H9 (cell line): Measurements from ENCODE around the gene FARS2. TPM values are rescaled to one million over a fixed set of nuclear protein-coding genes. Genes with fewer than 3 reads are reported as not detected.

ENCODE experiments used
- DNase-seq: peaks from one replicate; pipeline ENCODE4 v3.0.0-alpha.2; 2017
- H2AFZ ChIP-seq: one replicate; pipeline ENCODE4 v1.6.1; 2013; ENCODE audit warnings: mild to moderate bottlenecking, low read length, control low read depth, moderate library complexity
- H2AK5ac ChIP-seq: 2 replicates; pipeline ENCODE4 v1.6.1; 2013; ENCODE audit warnings: low read length, control low read depth, mixed read lengths; ENCODE audit not compliant: insufficient read length
- H2BK120ac ChIP-seq: one replicate; pipeline ENCODE4 v1.6.1; 2013; ENCODE audit warnings: low read depth, mild to moderate bottlenecking, low read length, control low read depth, inconsistent platforms; ENCODE audit not compliant: poor library complexity, severe bottlenecking
- H2BK12ac ChIP-seq: 2 replicates; pipeline ENCODE4 v1.6.1; 2013; ENCODE audit warnings: low read length, control low read depth, mixed read lengths, low read depth; ENCODE audit not compliant: insufficient read length
- H2BK15ac ChIP-seq: 2 replicates; pipeline ENCODE4 v1.6.1; 2013; ENCODE audit warnings: low read depth, low read length, control low read depth
- H2BK20ac ChIP-seq: one replicate; pipeline ENCODE4 v1.6.1; 2013; ENCODE audit warnings: low read depth, mild to moderate bottlenecking, low read length, control low read depth, inconsistent platforms; ENCODE audit not compliant: poor library complexity, severe bottlenecking
- H2BK5ac ChIP-seq: 2 replicates; pipeline ENCODE4 v1.6.1; 2013; ENCODE audit warnings: low read length, control low read depth, mixed read lengths; ENCODE audit not compliant: insufficient read length
- H3K14ac ChIP-seq: 2 replicates; pipeline ENCODE4 v1.6.1; 2013; ENCODE audit warnings: low read length, control low read depth; ENCODE audit not compliant: insufficient read depth
- H3K18ac ChIP-seq: 2 replicates; pipeline ENCODE4 v1.6.1; 2013; ENCODE audit warnings: low read depth, mild to moderate bottlenecking, mixed read lengths, low read length, control low read depth; ENCODE audit not compliant: insufficient read length
- H3K23ac ChIP-seq: 2 replicates; pipeline ENCODE4 v1.6.1; 2013; ENCODE audit warnings: low read length, control low read depth, mixed read lengths, low read depth; ENCODE audit not compliant: insufficient read length
- H3K23me2 ChIP-seq: 2 replicates; pipeline ENCODE4 v1.6.1; 2013; ENCODE audit warnings: low read depth, mild to moderate bottlenecking, mixed read lengths, low read length, control low read depth; ENCODE audit not compliant: insufficient read length, poor library complexity, severe bottlenecking
- H3K27ac ChIP-seq: 2 replicates; pipeline ENCODE4 v1.5.1; 2013; ENCODE audit warnings: low read length, control low read depth, mixed read lengths, low read depth; ENCODE audit not compliant: insufficient read length
- H3K27me3 ChIP-seq: 2 replicates; pipeline ENCODE4 v1.6.1; 2013; ENCODE audit warnings: low read length, control low read depth, inconsistent platforms; ENCODE audit not compliant: insufficient read depth
- H3K4ac ChIP-seq: 2 replicates; pipeline ENCODE4 v1.6.1; 2013; ENCODE audit warnings: low read depth, mild to moderate bottlenecking, control low read depth, inconsistent platforms, low read length, moderate library complexity
- H3K4me1 ChIP-seq: 2 replicates; pipeline ENCODE4 v1.6.1; 2013; ENCODE audit warnings: low read length, control low read depth, inconsistent platforms; ENCODE audit not compliant: insufficient read depth
- H3K4me2 ChIP-seq: 2 replicates; pipeline ENCODE4 v1.6.1; 2013; ENCODE audit warnings: low read length, control low read depth, mixed read lengths; ENCODE audit not compliant: insufficient read length, insufficient read depth
- H3K56ac ChIP-seq: 2 replicates; pipeline ENCODE4 v1.6.1; 2013; ENCODE audit warnings: low read depth, mild to moderate bottlenecking, mixed read lengths, low read length, control low read depth; ENCODE audit not compliant: insufficient read length
- H3K79me1 ChIP-seq: 2 replicates; pipeline ENCODE4 v1.6.1; 2013; ENCODE audit warnings: low read depth, mild to moderate bottlenecking, moderate library complexity, low read length, control low read depth, inconsistent platforms; ENCODE audit not compliant: insufficient read depth, poor library complexity, severe bottlenecking
- H3K79me2 ChIP-seq: 2 replicates; pipeline ENCODE4 v1.6.1; 2013; ENCODE audit warnings: low read length, control low read depth, inconsistent platforms; ENCODE audit not compliant: insufficient read depth
- H3K9ac ChIP-seq: 2 replicates; pipeline ENCODE4 v1.6.1; 2013; ENCODE audit warnings: low read length, control low read depth, mixed read lengths; ENCODE audit not compliant: insufficient read length; ENCODE audit errors: extremely low read depth
- H3K9me3 ChIP-seq: one replicate; pipeline ENCODE4 v1.6.1; 2013; ENCODE audit warnings: low read depth, low read length, inconsistent platforms; ENCODE audit not compliant: control insufficient read depth
- H3T11ph ChIP-seq: one replicate; pipeline ENCODE4 v1.6.1; 2013; ENCODE audit warnings: mild to moderate bottlenecking, low read length, control low read depth, inconsistent platforms
- H4K20me1 ChIP-seq: one replicate; pipeline ENCODE4 v1.6.1; 2013; ENCODE audit not compliant: control insufficient read depth, insufficient read length, insufficient read depth
- H4K5ac ChIP-seq: 2 replicates; pipeline ENCODE4 v1.6.1; 2013; ENCODE audit warnings: low read depth, mild to moderate bottlenecking, mixed read lengths, low read length, control low read depth; ENCODE audit not compliant: insufficient read length
- H4K8ac ChIP-seq: replicated peaks from 2 replicates; pipeline ENCODE4 v1.6.1; 2013; ENCODE audit warnings: low read length, control low read depth, mixed read lengths, low read depth; ENCODE audit not compliant: insufficient read length
- H4K91ac ChIP-seq: 2 replicates; pipeline ENCODE4 v1.6.1; 2013; ENCODE audit warnings: low read depth, mild to moderate bottlenecking, moderate library complexity, mixed read lengths, low read length, control low read depth; ENCODE audit not compliant: insufficient read length
- H3K27ac Mint-ChIP-seq, 3 experiments: 2 replicates in 2 of 3; 3 replicates in 1 of 3; pipeline ENCODE4 v1.8.0; 2020 to 2021; ENCODE audit warnings: mixed read lengths in 3 of 3, mild to moderate bottlenecking in 1 of 3, moderate library complexity in 1 of 3
- H3K27me3 Mint-ChIP-seq: 2 replicates; pipeline ENCODE4 v1.8.0; 2021; ENCODE audit warnings: low read depth, mild to moderate bottlenecking, moderate library complexity, mixed read lengths
- H3K36me3 Mint-ChIP-seq, 3 experiments: 2 replicates in 2 of 3; 3 replicates in 1 of 3; pipeline ENCODE4 v1.8.0; 2020 to 2021; ENCODE audit warnings: low read depth in 3 of 3, mixed read lengths in 3 of 3; ENCODE audit not compliant: insufficient read depth in 1 of 3
- H3K4me1 Mint-ChIP-seq, 2 experiments: 2 replicates each; pipeline ENCODE4 v1.8.0; 2020; ENCODE audit warnings: mixed read lengths in 2 of 2
- H3K4me3 Mint-ChIP-seq, 2 experiments: 2 replicates in 1 of 2; 3 replicates in 1 of 2; pipeline ENCODE4 v1.8.0; 2020 to 2021; ENCODE audit warnings: mild to moderate bottlenecking in 2 of 2, mixed read lengths in 2 of 2, moderate library complexity in 1 of 2
- H3K9me3 Mint-ChIP-seq, 2 experiments: 2 replicates in 1 of 2; 3 replicates in 1 of 2; pipeline ENCODE4 v1.8.0; 2020; ENCODE audit warnings: mild to moderate bottlenecking in 2 of 2, mixed read lengths in 2 of 2, moderate library complexity in 1 of 2
- WGBS: extraction: QIAGEN DNeasy Blood & Tissue Kit; methylation state at CpG from one replicate; pipeline ENCODE4 v1.1.7; 2013; ENCODE audit warnings: missing lambda C conversion rate, low lambda C conversion rate, mixed read lengths; ENCODE audit not compliant: insufficient read length; ENCODE audit errors: extremely low coverage; 5-methylcytosine and 5-hydroxymethylcytosine counted together
- total RNA-seq: library from RNA; stranded (reverse); gene quantifications from 2 replicates; pipeline ENCODE4 v1.2.1, GENCODE V29; 2021
- TF ChIP-seq, protein P1 (sequence below): fragments of 200-600 bp; sonication (generic); conservative IDR thresholded peaks from 3 replicates; pipeline ENCODE4 v1.8.0; 2021; ENCODE audit warnings: antibody characterized with exemption, mild to moderate bottlenecking

The FARS2 gene
- total RNA-seq, 1 experiment from 2014 or later: 8.5 TPM

DNA sequence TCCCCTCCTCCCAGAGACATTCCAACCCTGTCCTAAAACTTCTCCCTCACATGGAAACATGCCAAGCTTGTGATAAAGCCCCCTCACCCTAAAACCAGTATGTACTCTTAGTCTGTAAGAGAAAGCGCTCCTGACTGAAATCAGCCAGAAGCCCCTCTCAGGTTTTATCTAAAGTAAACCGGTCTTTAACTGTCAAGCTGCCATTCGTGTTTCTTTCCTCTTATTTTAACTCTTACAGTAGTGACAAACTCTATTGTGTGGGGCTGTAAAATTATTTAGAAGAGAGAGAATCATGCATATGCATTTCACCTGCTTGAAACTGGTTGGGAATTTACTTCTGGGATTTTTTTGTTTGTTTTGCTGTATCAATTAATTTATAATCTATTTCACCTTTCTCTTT, 62.7 kb downstream of the FARS2 start:
- Histone ChIP-seq H4K91ac (no peak overlapping the region), H3K27ac (no peak overlapping the region), H3K23me2 (no peaks in the 10 kb centered on the region), H2AFZ (no peak overlapping the region), H2BK120ac (no peak overlapping the region), H3K23ac (no peak overlapping the region), H3T11ph (no peak overlapping the region), H2BK12ac (no peak overlapping the region), H3K4me1 (no peaks in the 10 kb centered on the region), H3K4me2 (no peak overlapping the region), H4K20me1 (no peaks in the 10 kb centered on the region), H3K9ac (no peak overlapping the region), H4K5ac (no peak overlapping the region), H3K18ac (no peak overlapping the region), H2AK5ac (no peak overlapping the region), H3K14ac (no peak overlapping the region), H3K79me1 (no peaks in the 10 kb centered on the region), H4K8ac (no peak overlapping the region), H3K27me3 (no peaks in the 10 kb centered on the region), H3K56ac (no peak overlapping the region), H3K9me3 (peaks cover 21% of the 10 kb centered on the region), H2BK5ac (no peak overlapping the region), H2BK15ac (no peak overlapping the region), H3K79me2 (no peaks in the 10 kb centered on the region), H2BK20ac (no peak overlapping the region), H3K4ac (no peak overlapping the region)
- Mint-ChIP-seq H3K9me3 (peaks cover 35 to 38% of the 10 kb centered on the region in 2 experiments), H3K4me3 (no peak overlapping the region), H3K27ac (no peak overlapping the region), H3K36me3 (peaks cover 30 to 54% (median 44%) of the 10 kb centered on the region in 3 experiments), H3K27me3 (peaks cover 2% of the 10 kb centered on the region; the same call in 1 of the 2 replicates), H3K4me1 (no peaks in the 10 kb centered on the region)
- no peak for DNase-seq
- WGBS: no CpG with 5 or more reads among the region's 3 CpGs
- TF ChIP-seq, protein P1, sequence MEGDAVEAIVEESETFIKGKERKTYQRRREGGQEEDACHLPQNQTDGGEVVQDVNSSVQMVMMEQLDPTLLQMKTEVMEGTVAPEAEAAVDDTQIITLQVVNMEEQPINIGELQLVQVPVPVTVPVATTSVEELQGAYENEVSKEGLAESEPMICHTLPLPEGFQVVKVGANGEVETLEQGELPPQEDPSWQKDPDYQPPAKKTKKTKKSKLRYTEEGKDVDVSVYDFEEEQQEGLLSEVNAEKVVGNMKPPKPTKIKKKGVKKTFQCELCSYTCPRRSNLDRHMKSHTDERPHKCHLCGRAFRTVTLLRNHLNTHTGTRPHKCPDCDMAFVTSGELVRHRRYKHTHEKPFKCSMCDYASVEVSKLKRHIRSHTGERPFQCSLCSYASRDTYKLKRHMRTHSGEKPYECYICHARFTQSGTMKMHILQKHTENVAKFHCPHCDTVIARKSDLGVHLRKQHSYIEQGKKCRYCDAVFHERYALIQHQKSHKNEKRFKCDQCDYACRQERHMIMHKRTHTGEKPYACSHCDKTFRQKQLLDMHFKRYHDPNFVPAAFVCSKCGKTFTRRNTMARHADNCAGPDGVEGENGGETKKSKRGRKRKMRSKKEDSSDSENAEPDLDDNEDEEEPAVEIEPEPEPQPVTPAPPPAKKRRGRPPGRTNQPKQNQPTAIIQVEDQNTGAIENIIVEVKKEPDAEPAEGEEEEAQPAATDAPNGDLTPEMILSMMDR: no peak
